ENCODE data around the gene ITPA.

Gene ITPA

DNA sequence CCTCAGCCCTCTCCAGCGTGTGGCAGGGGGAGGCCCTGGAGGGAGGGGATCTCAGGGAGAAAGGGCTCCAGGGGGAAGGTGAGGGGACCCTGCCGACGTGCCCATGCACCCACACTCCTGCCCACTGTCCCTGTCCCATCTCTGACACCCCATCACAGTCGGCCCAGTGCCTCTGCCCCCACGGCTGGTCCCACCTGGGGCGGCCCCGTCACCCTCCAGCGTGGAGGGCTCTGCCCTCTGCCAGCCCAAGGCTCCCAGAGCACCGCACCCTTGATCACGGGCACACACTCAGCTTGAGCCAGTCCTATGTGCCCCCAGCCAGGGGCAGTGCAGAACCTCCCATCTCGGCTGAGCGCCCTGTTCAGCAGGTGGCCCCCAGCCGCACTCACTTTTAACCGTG is 20.5 kb downstream of the ITPA start:
- no peak for FAIRE-seq

DNA sequence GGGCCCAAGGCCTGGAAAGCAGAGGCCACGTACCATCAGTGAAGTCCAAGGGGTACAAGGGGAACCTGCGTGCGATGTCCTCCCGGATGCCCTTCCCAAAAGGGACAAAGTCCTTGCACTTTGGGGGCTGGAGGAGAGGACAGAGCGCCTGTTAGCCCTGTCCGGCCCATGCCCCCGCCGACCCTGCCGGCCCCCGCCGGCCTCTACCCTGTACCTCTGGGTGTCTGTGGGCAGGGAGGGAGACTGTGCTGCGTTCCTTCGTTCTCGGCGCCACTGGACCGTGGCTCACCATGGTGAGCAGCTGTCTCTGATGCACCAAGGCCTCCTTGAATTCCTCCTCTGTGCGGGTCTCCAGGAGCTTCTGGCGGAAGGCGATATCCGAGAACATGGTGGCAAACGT is 21.8 kb downstream of the ITPA start:
- no peak for FAIRE-seq

DNA sequence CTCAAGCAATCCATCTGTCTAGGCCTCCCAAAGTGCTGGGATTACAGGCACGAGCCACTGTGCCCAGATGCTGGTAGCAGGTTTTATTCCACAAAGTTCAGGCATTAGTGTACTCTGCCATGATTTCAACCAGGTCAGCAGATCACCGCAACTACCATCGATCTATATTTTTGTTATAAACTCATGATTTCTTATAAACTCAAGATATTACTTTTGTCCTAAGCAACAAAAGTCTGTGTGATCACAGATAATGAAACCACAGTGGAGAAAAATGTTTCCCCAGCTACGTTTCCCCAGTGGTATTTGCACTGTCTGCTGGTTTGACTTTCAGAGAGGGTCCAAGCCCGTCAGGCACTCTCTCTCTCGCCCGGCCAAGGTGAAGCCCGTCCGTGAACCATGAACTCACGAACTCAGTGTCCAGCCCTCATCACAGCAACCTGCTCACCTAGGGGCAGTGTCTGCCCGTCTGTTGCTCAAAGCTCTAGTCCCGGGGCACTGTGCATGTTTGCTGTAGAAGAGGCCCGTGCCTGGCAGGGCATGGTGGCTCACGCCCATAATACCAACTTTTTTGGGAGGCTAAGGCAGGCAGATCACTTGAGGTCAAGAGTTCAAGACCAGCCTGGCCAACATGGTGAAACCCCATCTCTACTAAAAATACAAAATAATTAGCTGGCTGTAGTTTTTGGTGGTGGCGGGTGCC is 22.7 kb downstream of the ITPA start:
- no peak for FAIRE-seq

DNA sequence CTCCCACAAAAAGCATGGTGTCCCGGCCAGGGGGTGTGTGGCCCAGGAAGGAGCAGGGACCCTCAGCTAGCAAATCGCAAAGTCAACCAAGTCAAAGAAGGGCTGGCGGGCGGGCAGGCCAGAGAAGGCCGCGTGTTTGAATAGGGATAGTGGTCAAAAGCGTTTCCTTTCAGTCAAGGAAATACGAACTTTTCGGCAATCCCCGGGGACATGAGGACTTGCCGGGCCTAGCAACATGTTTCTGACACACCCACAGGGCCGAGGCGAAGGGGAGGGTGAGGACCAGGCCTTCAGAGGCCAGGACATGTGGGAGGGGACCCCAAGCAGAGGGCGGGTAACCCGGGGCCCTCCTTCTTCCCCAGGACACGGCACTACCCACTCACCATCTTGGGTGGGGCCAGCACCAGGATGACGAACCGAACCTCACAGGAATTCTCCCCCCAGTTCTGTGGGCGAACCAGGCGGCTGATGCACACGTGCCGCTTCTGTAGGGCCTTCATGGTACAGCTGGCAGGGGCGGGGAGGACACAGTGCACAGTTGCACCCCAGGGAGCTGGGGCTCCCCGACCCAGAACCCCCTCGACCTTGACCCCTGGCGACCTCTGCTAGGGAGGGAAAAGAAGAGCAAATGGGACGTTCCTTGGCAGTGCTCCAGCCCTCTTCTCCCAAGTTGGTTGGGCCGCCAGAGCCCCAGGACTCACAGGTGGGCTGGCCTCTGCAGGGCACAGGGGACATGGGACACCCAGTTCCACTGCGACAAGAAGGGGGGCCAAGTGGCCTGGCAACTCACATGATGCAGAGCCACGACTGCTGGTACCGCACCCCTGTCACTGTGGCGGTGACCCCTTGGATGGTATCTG is 24.1 kb downstream of the ITPA start:
- FAIRE-seq: no peak

DNA sequence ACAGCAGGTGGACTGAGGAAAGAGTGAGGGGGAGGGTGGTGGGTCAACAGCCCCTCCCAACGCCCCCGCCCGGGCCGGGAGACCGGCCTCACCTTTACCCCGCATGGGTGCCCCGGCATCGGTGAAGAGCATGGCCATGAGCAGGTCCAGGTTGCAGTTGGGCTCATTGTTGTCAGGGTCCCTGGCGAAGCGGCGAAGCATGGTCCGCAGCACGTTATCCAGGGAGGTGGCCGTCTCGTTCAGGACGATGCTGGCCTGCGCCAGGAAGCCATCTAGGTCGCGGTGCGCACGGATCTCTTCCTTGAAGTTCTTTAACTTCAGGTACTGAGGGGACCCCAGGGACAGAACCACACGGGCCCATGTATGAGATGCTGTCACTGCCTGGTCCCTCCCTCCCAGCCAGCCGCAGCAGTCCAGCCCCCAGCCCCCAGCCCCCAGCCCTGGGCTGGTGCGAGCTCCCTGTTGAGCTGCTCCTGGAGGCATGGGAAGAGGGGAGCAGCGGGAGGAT is 24.7 kb downstream of the ITPA start:
- FAIRE-seq: no peak

DNA sequence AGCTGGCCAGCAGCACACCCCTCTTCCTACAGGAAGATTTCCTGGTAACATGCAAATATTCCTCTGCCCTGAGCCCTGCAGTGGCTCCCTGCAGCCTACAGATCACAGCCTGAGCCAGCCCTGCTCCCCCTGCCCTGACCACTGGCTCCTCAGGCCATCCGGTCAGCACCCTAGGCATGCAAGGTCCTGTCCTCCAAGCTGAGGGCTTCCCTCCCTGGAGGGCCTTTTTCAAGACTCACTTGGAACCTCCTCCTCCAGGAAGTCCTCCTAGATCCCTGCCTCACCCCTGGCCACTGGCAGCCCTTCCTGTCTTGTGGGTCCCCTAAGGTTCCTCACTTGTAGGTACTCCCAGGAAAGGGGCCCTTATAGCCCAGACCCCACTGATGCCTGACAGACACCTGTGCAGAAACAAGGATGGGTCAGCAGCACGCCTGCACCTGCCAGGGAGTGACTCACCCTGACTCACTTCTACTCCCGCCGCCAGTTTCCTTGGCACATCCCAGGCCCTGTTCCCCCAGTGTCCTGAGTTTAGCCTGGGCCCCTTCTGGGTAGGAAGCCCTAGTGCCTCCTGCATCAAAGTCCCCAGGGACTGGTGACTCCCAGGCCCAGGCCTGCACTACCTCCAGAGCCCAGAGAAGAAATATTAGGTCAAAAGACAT is 26.5 kb downstream of the ITPA start:
- FAIRE-seq: no peak

DNA sequence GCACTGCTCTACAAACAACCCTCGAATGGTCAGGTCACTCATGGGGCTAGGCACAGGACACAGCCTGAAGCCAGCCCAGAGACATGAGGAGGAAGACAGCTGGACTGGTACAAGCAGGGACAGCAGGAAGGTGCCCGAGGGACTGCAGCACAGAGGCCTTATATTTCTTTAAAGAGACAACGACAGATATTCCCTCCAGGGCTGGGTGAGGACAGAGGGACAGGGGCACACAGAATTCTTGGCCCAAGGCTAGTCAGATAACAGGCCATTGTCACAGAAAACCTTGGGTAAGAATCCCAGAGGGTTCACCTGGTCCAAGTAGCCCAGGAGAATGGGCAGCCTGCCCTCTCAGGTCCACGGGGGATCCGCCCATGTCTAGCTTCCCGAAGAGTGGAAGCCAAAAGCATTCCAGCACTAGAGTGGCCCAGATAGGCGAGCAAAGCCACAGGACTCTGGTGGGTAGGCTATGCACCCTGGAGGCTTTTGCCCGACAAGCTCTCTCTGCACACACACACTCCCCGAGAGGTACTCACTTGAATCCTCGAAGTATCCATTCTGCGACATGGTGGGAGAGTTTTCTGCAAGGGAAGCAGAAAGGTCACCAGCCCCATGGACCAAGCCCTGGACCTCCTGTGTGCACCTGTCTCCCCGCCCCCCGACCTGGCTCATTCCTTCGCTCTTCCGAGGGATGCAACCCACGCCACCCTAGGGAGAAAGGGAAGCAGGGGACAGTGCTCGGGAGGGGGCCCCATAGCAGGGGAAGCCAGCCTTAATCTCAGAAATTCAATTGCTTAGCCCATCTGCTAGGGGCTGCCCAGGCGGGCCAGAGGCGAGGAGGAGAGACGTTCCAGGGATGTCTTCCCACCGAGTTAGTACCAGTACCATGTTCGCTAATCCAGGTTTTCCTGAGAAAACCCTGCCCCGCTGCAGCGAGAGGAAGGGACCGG is 28.0 kb downstream of the ITPA start:
- FAIRE-seq: no peak

DNA sequence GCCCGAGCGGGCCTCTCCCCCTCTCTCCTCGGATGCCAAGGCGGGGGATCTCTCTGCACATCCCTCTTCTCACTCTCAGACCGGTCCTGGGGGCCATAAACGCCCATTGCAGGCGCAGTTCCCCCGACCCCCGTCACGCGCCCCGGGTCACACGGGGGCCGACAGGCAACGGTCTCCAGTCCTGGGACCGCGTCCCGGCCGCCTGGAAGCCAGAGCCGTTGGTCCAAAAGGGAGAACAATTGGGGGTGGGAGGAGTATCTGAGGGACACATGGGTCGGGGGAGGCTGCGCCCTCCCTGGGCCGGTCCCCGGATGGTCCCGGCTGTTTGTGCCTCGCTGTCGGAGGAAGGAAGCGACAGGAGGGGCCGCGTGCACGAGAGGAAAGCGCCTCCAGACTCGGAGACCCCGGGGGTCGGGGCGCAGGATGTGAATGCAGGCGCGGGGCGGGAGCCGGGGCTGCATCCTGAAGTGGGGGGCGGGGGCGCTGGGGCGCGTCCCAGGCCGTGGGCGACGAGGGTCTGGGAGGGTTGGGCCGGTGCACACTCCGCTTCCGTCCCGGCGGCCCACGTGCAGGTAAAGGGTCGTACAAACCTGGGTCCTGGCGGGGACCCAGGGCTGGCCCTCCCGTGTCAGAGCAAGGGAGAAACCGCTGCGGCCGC is 28.8 kb downstream of the ITPA start:
- no peak for FAIRE-seq

DNA sequence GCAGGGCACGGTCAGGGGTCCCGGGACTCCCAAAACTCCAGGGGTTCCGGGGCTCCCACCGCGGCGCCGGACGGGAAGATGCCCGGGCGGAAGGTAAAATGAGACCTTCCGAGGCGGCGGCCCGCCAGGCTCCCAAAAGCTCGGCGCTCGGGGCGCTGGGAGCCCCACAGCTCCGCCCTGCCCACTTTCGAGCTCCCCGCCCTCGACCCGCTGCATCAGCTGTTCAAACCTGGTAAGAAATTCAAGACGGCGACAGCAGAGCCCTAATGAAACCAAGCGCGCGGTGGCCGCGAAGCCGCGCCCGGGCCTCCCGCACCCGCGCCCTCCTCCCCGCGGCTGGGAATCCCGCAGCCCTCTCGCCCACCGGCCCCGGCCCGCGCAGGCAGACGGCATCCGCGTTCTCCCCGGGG is 29.3 kb downstream of the ITPA start:
- FAIRE-seq: no peak

DNA sequence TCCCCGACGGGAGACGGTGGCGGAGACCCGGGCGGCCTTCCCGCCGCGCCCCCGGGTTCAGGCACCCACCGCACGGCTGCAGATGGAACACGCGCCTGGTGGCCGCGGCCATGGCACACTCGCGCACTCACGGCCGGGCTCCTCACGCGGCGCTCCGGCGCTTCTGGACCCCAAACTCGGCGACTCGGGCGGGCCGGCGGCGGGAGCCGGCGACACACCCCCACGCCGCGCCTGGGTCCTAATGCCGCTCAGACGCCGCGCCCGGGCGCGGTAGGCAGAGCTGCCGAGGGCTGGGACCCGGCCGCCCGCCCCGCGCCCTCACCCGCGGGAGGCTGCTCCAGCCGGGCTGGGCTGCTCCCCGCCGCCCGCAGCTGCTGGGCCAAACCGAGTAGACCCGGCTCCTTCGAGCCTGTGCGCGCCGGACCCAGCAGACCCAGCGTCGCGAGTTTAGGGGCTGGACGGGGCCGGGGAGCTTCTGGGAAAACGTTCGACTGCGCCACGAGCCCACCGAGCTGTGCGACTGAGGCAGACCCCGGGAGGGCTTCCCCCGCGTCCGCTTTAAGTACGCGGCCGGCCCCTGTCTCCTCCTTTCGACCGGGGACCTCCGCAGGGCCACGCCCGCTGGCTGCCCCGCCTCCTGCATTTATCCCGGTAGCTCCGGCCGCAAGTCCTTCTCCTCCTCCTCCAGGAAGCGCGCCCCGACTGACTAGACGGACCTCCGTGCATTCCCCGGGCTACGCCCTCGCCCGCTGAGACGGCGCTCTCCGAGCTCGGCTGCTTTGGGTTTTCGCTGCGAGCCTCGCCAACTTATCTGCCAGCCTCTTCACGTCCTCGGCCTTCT is 29.9 kb downstream of the ITPA start, which contains the start of gene SLC4A11:
Gene SLC4A11, minus strand, starts transcription at position 165 of the 841 bp plus-strand sequence. Its CDS starts 53 bp downstream, at position 112.
- FAIRE-seq: no peak

DNA sequence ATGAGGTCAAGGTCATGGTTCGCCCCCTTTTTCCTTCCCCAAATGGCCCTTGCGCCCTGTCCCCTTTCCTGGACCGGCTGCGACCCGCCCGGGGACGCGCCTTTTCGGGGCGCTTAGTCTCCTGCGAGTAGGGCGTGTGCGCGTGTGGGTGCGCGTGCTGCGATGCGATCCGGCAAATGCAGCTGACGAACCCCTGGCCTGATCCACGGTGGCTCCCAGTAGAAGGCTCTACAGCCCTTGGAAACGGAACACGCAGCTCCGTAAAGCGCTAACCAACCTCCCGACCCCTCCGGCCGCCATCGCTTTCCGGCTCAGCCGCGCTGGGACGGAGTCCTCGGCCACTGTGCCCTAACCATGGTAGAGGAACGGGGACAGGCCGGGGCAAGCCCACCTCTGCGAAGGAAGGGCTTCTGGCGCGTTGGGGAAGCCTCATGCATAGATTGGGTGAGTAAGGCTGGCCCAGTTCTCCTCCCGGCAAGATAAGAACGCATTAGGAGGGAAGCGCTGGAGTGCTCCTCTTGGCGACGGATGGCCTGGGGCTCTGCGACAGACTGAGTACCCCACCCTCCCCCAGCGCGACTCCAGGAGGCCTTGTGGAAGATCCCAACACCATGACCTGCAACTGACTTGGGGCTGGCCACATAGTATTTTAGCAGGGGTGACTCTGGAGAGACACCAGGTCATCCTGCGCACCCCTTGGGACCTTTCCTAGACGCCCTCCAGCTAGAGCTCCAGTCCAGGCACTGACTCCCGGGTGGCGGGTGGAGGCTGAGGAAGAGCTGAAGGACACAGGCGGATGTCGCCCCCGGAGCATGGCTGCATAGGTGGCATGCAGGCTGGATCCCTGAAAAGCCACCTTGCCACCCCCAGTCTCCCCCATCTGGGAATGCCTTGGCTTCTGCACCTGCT is 30.8 kb downstream of the ITPA start:
- FAIRE-seq: no peak

DNA sequence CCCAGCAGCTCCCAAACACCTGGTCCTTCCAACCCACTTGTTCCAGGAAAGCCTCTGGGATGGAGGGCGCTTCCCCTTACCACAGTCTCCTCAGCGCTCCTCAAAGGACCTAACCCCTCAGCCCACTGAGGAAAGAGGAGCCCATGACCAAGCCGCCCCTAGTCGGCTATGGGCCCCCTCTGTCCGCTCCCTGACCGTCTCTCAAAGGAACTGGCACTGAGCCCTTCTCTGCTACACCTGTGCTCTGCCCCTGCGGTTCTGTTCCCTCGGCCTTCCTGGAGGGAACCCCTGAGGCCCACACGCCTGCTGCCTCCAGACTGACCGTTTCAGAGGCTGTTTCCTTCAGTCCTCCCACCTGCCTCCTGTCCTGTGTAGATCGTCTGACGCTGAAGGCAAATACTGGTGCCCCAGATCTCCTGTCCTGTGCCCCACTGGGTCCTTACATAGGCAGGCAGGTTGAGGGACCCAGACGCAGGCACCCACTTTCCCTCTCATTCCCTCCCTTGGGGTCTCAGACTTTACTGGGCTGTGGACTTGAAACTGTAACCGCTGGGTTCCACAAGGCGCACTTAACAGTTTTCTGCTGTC is 31.6 kb downstream of the ITPA start:
- no peak for FAIRE-seq

DNA sequence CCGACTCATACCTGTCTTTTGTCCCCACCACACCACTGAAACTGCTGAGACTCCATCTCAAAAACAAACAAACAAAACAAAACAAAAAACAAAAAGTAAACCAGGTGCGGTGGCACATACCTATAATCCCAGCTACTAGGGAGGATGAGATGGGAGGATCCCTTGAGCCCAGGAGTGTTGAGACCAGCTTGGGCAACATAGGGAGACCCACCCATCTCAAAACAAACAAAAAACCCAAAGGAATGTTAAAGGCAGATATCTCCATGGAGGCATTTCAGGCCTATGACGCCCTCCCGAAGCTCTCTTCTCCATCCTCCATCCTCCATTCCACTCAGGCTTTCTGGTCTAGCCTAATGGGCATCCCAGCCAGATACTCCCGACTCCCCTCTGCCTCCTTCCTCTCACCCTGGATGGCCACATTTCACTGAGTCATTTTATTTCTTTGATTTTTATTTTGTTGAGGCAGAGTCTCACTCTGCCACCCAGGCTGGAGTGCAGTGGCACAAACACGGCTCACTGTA is 32.9 kb downstream of the ITPA start:
- FAIRE-seq: no peak

DNA sequence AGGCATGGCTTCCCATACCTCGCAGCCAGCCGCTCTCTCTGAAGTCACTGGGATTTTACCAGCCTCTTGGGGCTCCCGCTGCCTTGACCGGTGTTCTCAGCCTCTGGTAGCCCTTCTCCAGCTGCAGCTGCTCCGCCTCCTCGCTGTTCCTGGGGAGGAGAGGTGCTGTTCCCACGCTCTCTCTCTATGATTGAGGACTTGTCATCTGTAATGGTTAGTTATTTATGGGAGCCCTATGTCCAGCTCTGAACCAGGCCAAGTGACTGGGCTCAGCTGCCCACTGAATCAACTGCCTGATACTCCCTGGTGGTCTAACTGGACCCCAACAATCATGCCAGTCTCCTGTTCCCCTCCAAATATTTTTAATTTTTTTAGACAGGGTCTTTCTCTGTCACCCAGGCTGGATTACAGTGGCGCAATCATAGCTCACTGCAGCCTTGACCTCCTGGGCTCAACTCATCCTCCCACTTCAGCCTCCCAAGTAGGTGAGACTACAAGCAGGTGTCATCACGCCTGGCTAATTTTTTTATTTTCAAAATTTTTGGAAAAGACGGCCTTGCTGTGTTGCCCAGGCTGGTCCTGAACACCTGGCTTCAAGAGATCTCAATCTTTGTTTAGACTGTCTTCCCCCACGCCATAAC is 34.5 kb downstream of the ITPA start:
- FAIRE-seq: no peak

DNA sequence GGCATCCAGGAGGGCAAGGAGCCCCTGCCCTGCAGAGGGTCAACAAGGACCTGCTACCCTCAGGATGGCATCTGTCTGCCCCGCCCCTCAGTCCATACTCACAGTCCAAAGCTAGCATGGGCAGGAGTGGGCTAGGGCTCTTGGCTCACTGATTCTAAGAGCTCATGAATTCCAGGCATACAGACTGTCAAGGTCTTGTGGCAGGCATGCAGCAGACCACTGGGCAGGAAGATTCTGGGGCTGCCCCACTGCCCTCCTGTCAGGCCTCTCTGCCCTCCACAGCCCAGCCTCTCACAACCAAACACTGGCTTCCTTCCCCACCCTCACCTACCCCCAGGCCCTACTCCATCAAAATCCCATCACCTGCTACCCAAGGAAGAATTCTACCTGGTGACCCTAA is 35.3 kb downstream of the ITPA start:
- FAIRE-seq: no peak

DNA sequence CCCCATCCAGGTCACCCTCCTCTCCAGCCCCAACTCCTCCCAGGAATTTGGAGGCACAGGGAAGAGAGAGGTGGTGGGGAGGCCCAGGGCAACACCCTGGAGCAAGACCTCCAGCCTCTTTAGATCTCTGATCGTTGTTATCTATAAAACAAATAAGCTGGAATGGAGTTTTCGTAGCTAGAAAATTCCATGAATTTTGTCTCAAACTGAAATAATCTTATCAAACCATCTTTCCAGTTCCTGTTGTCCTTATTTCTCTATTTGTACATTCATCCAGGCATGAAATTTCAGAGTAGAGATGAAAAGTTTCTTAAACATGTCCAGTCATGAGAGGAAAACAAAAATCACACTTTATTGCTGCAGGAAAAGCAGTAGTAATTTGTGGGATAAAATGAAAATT is 35.9 kb downstream of the ITPA start:
- no peak for FAIRE-seq

DNA sequence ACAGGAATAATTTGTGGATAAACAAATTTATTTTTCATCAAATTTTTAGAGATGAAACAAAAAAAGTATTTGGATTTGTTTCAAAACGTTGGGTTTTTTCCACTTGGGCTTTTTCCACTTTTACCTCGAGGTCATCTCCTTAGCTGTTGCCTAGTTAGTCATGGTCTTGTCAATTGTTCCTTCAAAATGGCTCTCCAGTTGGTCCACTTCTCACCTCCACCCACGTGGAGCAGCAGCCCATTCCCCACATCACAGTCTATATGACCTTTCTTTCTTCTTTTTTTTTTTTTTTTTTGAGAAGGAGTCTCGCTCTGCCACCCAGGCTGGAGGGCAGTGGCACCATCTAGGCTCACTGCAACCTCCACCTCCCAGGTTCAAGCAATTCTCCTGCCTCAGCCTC is 36.4 kb downstream of the ITPA start:
- no peak for FAIRE-seq

DNA sequence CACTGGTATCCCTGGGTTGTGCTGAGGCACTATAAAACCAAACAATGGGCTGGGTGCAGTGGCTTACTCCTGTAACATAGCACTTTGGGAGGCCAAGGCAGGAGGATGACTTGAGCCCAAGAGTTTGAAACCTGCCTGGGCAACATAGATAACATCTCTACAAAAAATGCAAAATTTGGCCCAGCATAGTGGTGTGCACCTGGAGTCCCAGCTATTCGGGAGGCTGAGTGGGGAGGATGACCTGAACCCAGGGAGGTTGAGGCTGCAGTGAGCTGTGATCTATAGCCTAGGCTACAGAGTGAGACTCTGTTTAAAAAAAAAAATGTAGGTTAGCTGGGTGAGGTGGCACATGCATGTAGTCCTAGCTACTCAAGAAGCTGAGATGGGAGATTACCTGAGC is 37.4 kb downstream of the ITPA start:
- no peak for FAIRE-seq

DNA sequence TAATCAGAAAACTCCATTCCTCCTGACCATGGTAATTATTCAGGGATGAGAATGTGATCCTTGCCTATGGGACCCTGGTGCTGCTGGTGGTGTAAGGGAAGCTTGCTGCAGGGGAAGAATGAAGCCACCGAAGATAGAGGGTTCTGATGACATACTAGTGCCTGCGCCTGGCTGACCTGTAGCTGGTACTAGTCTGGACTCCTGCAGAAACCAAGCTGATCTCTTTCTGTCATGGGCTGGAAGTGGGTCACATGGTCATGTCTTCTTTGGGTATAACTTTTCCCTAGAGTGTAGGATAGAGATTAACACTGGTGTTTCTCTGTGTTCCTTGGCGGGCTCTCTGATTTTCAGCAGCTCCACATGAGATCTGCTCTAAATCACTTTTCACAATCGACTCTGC is 38.3 kb downstream of the ITPA start:
- FAIRE-seq: no peak

All from islet of Langerhans (tissue), 1 donor.